HL-60/S4 treated with retinoic acid at 250 ng/mL for 4 days and 3 days (cell line): ENCODE measurements around the gene BBX.

Source experiments
- in situ Hi-C: fragments of 300-500 bp; cut with MboI; formaldehyde crosslinking; loops from 2 replicates; pipeline ENCODE4 v1.7.0; 2022; ENCODE audit warnings: low sequenced_read_pairs

The BBX gene

GRCh38 chr3:107522510-107523288, at the start of gene BBX:
BBX (plus strand) TSS chr3:107522962; CDS start chr3:107710461, 187,499 bp downstream.
- in situ Hi-C loops: no loop called here

- in situ Hi-C loops: no loop called here
Measured at GRCh38 chr3:107476462-107476861, 46.3 kb upstream of the BBX start.

GRCh38 chr3:107487490-107487889, 35.3 kb upstream of the BBX start:
- in situ Hi-C loops: no loop called here

DNA sequence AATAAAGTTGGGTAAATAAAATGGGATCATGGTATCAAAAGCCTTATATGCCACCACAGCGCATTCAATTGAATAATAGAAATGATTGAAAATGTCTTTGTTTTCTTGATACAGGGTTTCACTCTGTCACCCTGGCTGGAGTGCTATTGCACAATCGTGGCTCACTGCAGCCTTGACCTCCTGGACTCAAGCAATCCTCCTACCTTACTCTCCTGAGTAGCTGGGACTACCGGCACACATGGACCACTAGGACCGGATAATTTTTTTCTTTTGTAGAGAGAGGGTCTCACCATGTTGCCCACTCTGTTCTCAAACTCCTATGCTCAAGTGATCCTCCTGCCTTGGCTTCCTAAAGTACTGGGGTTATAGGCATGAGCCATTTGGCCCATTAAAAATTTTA, 33.8 kb upstream of the BBX start:
- in situ Hi-C loops: no loop called here

- in situ Hi-C loops: no loop called here
Measured at GRCh38 chr3:107493134-107493533, 29.6 kb upstream of the BBX start.

GRCh38 chr3:107496855-107497254, 25.9 kb upstream of the BBX start:
- in situ Hi-C loops: no loop called here

GRCh38 chr3:107498646-107499045, 24.1 kb upstream of the BBX start:
- in situ Hi-C loops: no loop called here

GRCh38 chr3:107506458-107506857, 16.3 kb upstream of the BBX start:
- in situ Hi-C loops: no loop called here

GRCh38 chr3:107508331-107508730, 14.4 kb upstream of the BBX start:
- in situ Hi-C loops: no loop called here

DNA sequence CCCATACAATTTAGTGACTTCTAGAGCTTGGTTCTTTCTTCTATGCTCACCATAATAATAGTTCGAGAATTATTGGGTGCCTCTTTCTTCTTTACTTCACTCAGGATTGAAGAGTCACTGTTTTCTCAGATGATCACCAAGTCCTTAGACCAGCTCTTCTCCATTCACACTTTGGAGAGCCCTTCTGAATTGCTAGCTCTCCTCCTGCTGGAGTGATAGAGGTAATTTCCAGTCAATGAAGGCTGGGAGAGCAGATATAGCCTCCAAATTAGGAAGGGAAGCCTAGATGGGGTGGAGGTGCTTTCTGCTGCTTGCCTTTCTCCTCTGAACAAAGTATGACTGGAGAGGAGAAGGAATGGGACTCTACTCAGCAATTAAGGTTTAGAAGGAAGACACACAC, 10.7 kb upstream of the BBX start:
- in situ Hi-C loops: no loop called here

GRCh38 chr3:107514453-107514852, 8.3 kb upstream of the BBX start:
- in situ Hi-C loops: no loop called here

GRCh38 chr3:107516475-107516874, 6.3 kb upstream of the BBX start:
- in situ Hi-C loops: no loop called here

DNA sequence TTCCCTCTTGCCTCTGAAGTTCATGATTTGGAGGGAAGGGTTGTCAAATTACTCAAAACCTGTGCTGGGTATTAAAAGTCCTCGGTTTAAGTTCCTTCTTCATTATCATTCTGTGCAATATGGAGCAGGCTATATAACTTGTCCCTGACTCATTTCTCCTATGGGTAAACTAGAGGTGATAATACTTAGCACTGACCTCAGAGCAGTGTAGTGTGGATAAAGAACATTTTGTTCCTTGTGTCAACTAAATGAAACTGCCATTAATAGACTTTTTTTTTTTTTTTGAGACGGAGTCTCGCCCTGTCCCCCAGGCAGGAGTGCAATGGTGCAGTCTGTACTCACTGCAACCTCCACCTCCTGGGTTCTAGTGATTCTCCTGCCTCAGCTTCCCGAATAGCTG, 2.2 kb upstream of the BBX start:
- in situ Hi-C loops: no loop called here

- in situ Hi-C loops: no loop called here
Measured at GRCh38 chr3:107521469-107522059, 1.2 kb upstream of the BBX start.

DNA sequence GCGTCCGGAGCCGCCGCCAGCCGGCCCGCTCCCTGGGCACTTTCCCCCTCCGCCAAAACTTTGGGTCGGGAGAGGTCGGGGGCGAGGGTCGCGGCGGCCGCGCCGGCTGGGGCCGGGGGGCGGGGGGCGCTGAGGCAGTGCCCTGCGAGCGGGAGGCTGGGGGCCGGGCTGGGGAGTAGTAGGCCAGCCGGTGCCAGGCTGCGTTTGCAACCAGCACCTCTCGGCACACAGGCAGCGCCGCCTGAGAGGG, 452 bp downstream of the BBX start:
- in situ Hi-C loops: no loop called here

GRCh38 chr3:107523539-107524325, 970 bp downstream of the BBX start:
- in situ Hi-C loops: no loop called here

- in situ Hi-C loops: no loop called here
Measured at GRCh38 chr3:107524326-107524840, 1.6 kb downstream of the BBX start.

- in situ Hi-C loops: no loop called here
Measured at GRCh38 chr3:107524841-107525643, 2.3 kb downstream of the BBX start.

- in situ Hi-C loops: no loop called here
Measured at GRCh38 chr3:107525644-107526305, 3.0 kb downstream of the BBX start.

DNA sequence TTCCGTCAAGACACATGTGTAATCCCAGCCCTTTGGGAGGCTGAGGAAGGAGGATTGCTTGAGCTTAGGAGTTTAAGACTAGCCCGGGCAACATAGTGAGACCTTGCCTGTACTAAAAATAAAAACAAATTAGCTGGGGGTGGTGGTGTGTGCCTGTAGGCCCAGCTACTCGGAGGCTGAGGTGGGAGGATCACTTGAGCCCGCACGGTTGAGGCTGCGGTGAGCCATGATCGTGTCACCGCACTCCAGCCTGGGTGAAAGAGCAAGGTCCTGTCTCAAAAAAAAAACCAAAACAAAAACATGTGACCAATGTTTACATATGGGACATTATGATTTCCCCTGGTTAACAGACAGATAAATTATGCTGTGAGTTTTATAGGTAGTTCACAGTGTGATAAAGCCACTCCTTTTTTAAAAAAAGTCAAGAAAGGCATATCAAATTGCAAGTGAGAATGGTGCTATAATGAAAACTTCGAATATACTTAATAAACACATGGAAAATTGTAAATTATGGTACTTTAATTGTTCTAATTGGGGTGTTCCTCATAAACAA, 9.2 kb downstream of the BBX start:
- in situ Hi-C loops: no loop called here
